GM21619 (cell line): ENCODE data around the gene SLC2A9.

Experiments
- ATAC-seq: cut with Tn5 transposase; IDR thresholded peaks from one replicate; pipeline ENCODE4 v1.9.1; 2021; ENCODE audit not compliant: unreplicated experiment

The SLC2A9 gene

GRCh38 chr4:9898596-9899305 is 122.5 kb downstream of the SLC2A9 start:
- no peak for ATAC-seq

GRCh38 chr4:9895333-9895705 is 126.0 kb downstream of the SLC2A9 start:
- no peak for ATAC-seq

GRCh38 chr4:9894644-9895332 is 126.5 kb downstream of the SLC2A9 start:
- ATAC-seq, result no peak

- ATAC-seq, result no peak
Observed at GRCh38 chr4:9893329-9894108, 127.8 kb downstream of the SLC2A9 start.

GRCh38 chr4:9891740-9892139 is 129.6 kb downstream of the SLC2A9 start:
- no peak for ATAC-seq

- no peak for ATAC-seq
Observed at GRCh38 chr4:9891056-9891455, 130.2 kb downstream of the SLC2A9 start.

GRCh38 chr4:9889306-9889705 is 132.0 kb downstream of the SLC2A9 start:
- ATAC-seq, result no peak

- ATAC-seq, result no peak
Observed at GRCh38 chr4:9885958-9886357, 135.3 kb downstream of the SLC2A9 start.

- ATAC-seq, result no peak
Observed at GRCh38 chr4:9880406-9881197, 140.7 kb downstream of the SLC2A9 start.

- no peak for ATAC-seq
Observed at GRCh38 chr4:9877123-9877522, 144.2 kb downstream of the SLC2A9 start.

GRCh38 chr4:9875516-9875915 is 145.8 kb downstream of the SLC2A9 start:
- ATAC-seq, result no peak

- ATAC-seq, result no peak
Observed at GRCh38 chr4:9874385-9874784, 146.9 kb downstream of the SLC2A9 start.

- ATAC-seq, result no peak
Observed at GRCh38 chr4:9870165-9870790, 151.0 kb downstream of the SLC2A9 start.

GRCh38 chr4:9867751-9868425 is 153.4 kb downstream of the SLC2A9 start:
- ATAC-seq, result no peak

GRCh38 chr4:9866931-9867330 is 154.4 kb downstream of the SLC2A9 start:
- no peak for ATAC-seq

- no peak for ATAC-seq
Observed at GRCh38 chr4:9861561-9861960, 159.7 kb downstream of the SLC2A9 start.

GRCh38 chr4:9859810-9860209 is 161.5 kb downstream of the SLC2A9 start:
- no peak for ATAC-seq

- no peak for ATAC-seq
Observed at GRCh38 chr4:9849538-9849920, 171.8 kb downstream of the SLC2A9 start.

- ATAC-seq, result no peak
Observed at GRCh38 chr4:9847968-9848748, 173.1 kb downstream of the SLC2A9 start.
